HG02884 (cell line): ENCODE measurements around the gene BLOC1S3.

ENCODE experiments used
- ATAC-seq: cut with Tn5 transposase; IDR thresholded peaks from one replicate; pipeline ENCODE4 v1.9.1; 2021; ENCODE audit warnings: mild to moderate bottlenecking, moderate library complexity; ENCODE audit not compliant: unreplicated experiment

The BLOC1S3 gene

GRCh38 chr19:45178262-45179071 is at the start of gene BLOC1S3:
Gene BLOC1S3 (plus strand): TSS chr19:45178784. CDS start chr19:45179297, 513 bp downstream.
- ATAC-seq: peak; percentile 76

GRCh38 chr19:45128806-45129205 is 49.8 kb upstream of the BLOC1S3 start:
- no peak for ATAC-seq

- ATAC-seq: no peak
These were observed 48.3 kb upstream of the BLOC1S3 start for GRCh38 chr19:45130236-45130635.

GRCh38 chr19:45130888-45131615 is 47.5 kb upstream of the BLOC1S3 start:
- ATAC-seq: no peak

DNA sequence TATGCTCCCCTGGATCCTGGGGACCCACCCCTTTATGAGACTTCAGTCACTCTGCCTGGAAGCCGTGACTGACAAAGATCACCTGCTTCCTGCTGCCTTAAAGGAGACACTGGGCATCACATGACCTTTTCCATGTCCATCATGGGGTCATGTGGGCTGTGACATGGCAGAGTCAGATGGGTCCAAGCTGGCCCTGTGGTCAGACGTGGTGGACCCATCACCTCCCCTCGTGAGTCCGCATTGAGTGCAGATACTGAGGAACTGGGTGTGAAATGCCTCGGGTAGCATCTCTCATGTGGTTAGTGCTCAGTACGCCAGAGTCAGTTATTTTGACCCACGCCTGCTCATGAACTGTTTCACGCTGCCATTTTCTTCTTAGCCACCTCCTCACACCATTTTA is 44.9 kb upstream of the BLOC1S3 start:
- no peak for ATAC-seq

DNA sequence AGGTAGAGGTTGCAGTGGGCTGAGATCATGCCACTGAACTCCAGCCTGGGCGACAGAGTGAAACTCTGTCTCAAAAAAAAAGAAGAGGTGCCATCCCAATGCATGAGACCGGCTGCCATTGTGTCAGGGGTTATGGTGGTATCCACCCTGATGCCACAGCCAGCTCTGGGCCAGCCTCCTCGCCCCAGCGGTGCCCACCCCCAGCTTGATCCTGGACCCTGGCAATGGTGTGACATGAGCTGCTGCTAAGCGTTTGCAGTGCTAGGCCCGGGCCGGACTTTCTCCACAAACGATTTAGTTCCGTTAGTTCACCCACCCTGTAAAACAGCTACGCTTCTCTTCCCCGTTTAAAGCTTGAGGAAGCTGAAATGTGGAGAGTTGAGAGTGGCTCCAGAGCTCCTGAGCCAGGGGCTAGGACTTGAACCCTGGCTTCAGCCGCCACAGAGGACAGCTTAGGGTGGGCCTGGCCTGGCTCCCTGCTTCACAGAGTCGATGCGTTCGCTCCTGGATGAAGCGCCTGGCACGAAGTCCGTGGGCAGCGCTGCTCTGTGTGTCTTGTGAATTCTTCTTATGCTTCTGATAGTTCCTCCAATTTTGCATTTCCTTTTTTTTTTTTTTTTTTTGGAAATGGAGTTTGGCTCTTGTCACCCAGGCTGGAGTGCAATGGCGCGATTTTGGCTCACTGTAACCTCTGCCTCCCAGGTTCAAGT is 43.3 kb upstream of the BLOC1S3 start:
- no peak for ATAC-seq

DNA sequence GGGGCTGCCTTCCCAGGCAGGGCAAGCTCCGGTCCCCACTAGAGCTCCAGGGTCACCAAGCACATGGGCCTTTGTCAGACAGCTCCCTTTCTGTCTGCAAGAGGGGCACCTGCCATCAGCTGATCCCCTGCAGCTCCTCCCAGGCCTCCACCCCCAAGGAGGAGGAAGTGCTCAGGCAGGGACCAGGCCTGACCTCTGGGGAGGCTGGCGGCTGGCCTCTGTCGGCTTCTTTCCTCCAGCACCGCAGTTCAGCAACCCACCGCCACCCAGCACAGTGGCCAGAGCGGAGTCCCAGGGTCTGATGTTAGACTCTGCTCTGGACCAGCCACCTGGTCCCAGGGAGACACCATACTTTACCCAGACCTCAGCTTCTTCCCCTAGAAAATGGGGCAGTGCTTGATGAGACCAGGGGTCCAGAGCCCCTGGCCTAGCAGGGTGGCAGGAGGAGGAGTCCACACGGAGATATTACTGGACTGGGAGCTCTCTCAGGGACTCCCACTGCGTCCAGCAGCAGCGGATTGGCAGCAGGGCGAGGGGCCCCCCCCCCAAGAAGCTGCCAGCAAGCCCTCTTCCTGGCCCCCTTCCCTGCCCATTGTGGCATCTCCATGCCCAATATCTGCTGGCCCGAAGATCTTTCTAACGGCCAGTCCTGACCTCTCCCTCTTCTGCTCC is 41.9 kb upstream of the BLOC1S3 start:
- no peak for ATAC-seq

- ATAC-seq: no peak
These were observed 41.3 kb upstream of the BLOC1S3 start for GRCh38 chr19:45137179-45137761.

GRCh38 chr19:45138303-45138751 is 40.3 kb upstream of the BLOC1S3 start:
- ATAC-seq: no peak

DNA sequence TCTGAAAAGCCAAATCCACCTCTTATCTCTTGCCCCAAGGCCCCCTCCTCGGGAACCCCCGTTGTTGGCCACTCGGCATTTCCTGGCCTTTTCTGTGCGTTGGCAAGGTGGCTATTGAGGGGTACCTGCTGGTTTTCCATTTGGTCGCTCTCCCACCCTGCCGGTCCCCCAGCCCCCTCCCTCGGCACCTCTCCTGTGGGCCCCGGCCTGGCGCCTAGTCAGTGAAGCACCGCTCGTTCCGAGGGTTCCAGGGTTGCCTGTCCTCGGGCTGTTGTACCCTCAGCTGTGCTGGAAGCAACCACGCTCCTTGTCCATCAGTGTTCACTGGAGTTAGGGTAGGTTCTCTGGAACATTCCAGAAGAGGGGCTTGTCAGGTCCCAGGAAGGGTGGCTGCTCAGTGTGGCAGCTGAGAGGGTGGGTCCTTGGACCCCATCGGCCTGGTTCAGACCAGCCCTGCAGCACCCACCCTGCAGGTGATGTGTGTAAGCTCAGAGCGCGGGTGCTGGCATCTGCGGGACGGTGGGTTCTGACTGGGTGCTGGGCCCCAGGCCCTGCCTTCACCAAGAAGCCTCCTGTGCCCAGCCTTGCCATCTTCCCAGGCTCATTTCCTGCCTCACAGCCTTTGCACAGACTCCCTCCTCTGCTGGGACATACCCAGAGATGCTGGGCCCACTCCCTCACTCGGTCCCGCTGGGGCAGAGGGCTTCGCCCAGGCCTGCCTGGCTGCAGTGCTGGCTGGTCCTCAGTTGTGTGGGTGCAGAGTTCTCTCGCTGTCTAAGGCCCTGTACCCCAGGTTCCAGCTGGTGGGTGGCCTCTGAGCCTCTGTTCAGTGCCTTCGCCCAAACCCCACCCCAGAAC is 39.1 kb upstream of the BLOC1S3 start:
- no peak for ATAC-seq

DNA sequence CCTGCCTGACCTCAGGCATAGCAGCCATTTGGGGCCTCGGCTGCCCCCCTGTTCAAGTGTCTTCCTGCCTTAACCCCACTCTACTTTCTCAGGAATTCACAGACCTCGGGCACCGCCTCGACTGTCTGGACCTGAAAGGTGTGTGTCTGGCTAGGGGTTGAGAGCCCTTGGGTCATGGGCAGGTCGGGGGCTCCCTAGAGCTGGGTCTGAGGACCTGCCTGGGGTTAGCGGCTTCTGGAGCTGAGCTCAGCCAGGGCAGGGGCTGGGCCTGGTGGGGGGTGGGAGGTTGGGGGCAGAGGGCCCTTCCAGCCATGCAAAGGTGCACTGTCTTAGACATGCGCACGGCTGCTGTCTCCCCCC is 38.5 kb upstream of the BLOC1S3 start:
- ATAC-seq: no peak

DNA sequence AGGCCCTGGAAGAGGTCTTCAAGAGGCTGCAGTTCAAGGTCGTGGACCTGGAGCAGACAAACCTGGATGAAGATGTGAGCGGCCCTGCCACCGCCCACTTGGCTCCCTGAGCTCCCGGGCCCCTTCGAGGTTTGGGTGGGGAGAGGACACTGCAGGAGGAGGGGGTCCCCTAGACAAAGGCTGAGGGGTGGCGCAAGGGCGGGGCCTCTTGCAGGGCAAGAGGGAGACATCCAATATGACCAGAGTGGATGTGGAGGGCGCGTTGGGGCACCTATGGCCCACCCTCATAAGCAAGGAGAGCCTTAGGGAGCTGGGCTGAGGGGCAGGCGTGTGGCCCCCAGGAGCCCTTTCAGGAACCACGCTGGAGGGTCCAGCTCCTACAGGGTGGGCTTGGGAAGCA is 38.1 kb upstream of the BLOC1S3 start:
- ATAC-seq: no peak

DNA sequence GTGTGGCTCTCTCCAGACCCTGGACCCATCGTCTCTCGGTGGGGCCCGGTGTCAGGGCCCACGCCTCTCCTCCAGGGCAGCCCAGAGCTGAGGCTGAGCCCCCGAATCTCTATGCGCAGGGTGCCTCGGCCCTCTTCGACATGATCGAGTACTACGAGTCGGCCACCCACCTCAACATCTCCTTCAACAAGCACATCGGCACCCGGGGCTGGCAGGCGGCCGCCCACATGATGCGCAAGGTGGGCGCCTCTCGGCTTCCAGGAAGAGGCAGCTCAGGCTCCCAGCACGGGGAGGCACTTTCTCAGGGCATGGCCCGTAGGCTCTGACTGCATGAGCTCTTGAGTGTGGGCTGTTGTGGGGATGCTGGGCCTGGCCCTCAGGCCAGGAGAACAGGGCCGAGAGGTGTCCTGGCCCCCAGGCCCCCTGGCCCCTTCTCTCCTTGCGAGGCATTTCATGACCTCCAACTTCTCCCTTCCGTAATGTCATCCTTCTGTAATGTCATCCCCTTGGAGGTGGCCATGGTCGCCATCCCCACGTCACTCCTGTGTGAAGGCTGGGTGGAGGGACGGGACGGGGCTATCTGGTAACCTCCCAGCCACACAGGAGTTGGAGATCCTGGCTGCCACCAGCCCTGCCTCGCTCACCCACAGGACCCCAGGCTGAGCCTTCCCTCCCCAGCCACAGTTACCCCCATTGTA is 37.2 kb upstream of the BLOC1S3 start:
- ATAC-seq: no peak

DNA sequence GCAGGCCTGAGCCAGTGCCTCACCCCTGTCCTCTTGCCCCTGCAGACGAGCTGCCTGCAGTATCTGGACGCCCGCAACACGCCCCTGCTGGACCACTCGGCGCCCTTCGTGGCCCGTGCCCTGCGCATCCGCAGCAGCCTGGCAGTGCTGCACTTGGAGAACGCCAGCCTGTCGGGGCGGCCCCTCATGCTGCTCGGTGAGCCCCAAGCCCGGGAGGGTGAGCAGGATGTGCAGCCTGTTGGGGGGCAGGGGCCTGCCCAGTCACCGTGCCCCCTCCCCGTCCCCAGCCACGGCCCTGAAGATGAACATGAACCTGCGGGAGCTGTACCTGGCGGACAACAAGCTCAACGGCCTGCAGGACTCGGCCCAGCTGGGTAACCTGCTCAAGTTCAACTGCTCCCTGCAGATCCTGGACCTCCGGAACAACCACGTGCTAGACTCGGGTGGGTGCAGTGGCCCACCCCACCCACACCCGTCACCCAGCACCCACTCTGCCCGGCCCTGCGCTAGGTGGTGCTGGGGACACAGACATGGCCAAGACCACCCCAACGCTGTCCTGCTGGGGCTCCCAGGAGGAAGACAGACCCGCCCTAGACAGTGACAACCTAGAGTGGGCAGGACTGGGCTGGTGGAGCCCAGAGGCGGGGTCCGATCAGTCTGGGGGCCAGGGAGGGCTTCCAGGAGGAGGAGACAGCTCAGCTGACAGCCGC is 36.4 kb upstream of the BLOC1S3 start:
- no peak for ATAC-seq

- no peak for ATAC-seq
These were observed 35.9 kb upstream of the BLOC1S3 start for GRCh38 chr19:45142726-45143110.

- ATAC-seq: no peak
These were observed 33.9 kb upstream of the BLOC1S3 start for GRCh38 chr19:45144431-45145269.

GRCh38 chr19:45145270-45146189 is 33.1 kb upstream of the BLOC1S3 start:
- ATAC-seq: no peak
